ENCODE data around the gene GALNT3.

Gene GALNT3

GRCh38 chr2:165720511-165720910 lies 73.5 kb downstream of the GALNT3 start:
- peak; percentile 31 for DNase-seq

GRCh38 chr2:165718610-165719210 lies 75.3 kb downstream of the GALNT3 start:
- DNase-seq = no peak

- no peak for DNase-seq
Measured at GRCh38 chr2:165716091-165716490, 78.0 kb downstream of the GALNT3 start.

GRCh38 chr2:165706960-165707487 lies 87.0 kb downstream of the GALNT3 start:
- DNase-seq = no peak

GRCh38 chr2:165701147-165701546 lies 92.9 kb downstream of the GALNT3 start:
- DNase-seq = no peak

- DNase-seq = no peak
Measured at GRCh38 chr2:165700531-165700930, 93.5 kb downstream of the GALNT3 start.

GRCh38 chr2:165699946-165700345 lies 94.1 kb downstream of the GALNT3 start:
- DNase-seq = no peak

GRCh38 chr2:165698444-165698884 lies 95.6 kb downstream of the GALNT3 start:
- DNase-seq = peak; percentile 48

GRCh38 chr2:165697748-165698443 lies 96.2 kb downstream of the GALNT3 start:
- no peak for DNase-seq

All from femur (tissue), 1 donor.